Measurements from ENCODE around the gene IKZF4.

Gene IKZF4

DNA sequence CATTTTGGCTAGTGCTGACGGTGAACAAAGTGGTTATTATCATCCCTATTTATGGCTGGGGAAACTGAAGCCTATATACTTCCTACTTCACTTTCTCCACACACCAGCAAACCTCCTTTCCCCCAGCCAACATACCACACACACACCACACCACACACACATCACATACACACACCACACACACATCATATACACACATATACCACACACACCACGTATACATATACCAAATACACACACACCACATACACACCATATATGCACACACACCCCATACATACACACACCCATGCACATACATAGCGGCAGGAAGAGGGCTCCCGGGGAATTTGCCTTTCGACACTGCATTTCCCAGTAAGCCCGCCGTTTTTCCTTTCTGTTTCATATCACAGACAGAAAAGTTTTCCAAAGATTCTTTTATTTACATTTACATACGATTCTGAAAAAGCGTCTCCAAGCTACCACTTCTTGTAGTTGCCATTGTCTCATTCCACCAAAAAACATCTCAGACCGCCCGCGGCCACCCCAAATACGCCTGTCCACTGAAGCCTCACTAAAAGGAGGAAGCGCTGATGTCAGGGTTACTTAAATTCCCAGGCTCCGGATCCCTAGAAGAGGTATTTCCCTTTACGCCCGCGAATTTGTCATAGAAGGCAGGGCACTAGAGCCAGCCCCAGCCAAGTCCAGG lies 47.8 kb upstream of the IKZF4 start:
- Histone ChIP-seq H3F3A (ENCODE audit: insufficient read depth, low read length) (no peaks in the 10 kb centered on the region), H3K9ac (ENCODE audit: low read length) (peak overlapping the region; percentile 76), H2AFZ (ENCODE audit: low read length) (no peak overlapping the region), H3K27ac (ENCODE audit: low read depth, low read length, poor library complexity, severe bottlenecking) (peak overlapping the region; percentile 47), H4K20me1 (ENCODE audit: insufficient read depth, low read length) (no peaks in the 10 kb centered on the region), H3K9me3 (ENCODE audit: low read length) (no peaks in the 10 kb centered on the region), H3K9me2 (ENCODE audit: low read depth, low read length) (no peaks in the 10 kb centered on the region), H3K36me3 (ENCODE audit: insufficient read depth, low read length) (peaks cover 28% of the 10 kb centered on the region; the same call in 1 of the 2 replicates), H3K4me1 (ENCODE audit: insufficient read depth, low read length, severe bottlenecking) (peaks cover 25% of the 10 kb centered on the region), H3K79me2 (ENCODE audit: insufficient read depth, low read length) (peaks cover 12% of the 10 kb centered on the region), H3K4me2 (ENCODE audit: low read length) (peak overlapping the region; percentile 85), H3K27me3 (ENCODE audit: insufficient read depth, low read length) (no peaks in the 10 kb centered on the region), H3K4me3 (ENCODE audit: low read depth, low read length, poor library complexity, severe bottlenecking) (peak overlapping the region; percentile 71)
- TF ChIP-seq CTCF (IDR thresholded peaks at IDR 0.05; ENCODE audit: low read length) = no peak
- no peak for TF ChIP-seq EZH2 (IDR thresholded peaks at IDR 0.05; ENCODE audit: borderline replicate concordance, low read length)

DNA sequence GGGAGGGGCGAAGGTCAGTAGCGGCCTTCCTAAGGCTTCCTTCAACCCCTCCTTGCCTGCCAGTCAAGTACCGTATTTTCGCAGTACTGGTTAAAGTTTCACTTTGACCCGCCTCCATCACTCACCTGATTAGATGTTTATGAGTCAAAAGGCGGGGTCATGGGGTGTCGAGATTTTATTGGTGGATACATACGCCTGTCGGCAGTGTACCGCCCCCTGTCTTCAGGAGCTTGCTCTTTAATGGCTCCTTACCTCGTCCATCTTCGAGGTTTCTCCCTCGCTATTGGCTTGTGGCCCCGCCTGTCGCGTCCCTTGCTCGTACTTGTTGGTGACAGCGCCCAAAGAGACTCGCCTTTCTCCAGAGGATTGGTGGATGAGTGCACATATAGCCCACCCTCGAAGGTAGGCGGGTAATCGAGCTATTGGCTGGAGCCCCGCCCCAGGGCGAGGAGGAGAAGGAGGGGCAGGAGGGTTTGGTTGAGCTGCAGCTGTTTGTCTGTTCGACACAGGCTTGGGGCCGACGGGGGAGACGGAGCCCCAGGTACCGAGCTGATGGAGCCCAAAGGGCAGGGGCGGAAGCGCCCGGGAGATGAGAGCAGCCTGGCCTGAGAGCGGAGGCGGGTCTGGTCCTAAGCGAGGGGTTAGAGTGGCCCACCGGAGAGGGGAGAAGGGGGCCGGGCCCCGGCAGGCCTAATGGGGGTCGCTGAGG lies 47.1 kb upstream of the IKZF4 start, which contains the start of gene RAB5B:
RAB5B (plus strand) TSS at position 480 of the 709 bp plus-strand sequence. CDS start 12,883 bp downstream, outside the sequence.
- TF ChIP-seq EZH2 (IDR thresholded peaks at IDR 0.05; ENCODE audit: borderline replicate concordance, low read length) = no peak
- no peak for TF ChIP-seq CTCF (IDR thresholded peaks at IDR 0.05; ENCODE audit: low read length)
- H3K79me2 ChIP-seq (ENCODE audit: insufficient read depth, low read length) = peaks cover 12% of the 10 kb centered on the region

GRCh38 chr12:55974308-55974730 lies 46.5 kb upstream of the IKZF4 start:
- H2AFZ ChIP-seq (ENCODE audit: low read length) = no peak overlapping the region
- H3K79me2 ChIP-seq (ENCODE audit: insufficient read depth, low read length) = peaks cover 12% of the 10 kb centered on the region
- H3K36me3 ChIP-seq (ENCODE audit: insufficient read depth, low read length) = peaks cover 31% of the 10 kb centered on the region; the same call in 1 of the 2 replicates

More for the DNA sequence above, 47.1 kb upstream of the IKZF4 start, which contains the start of gene RAB5B:
- Histone ChIP-seq H3K27me3 (ENCODE audit: insufficient read depth, low read length) (no peaks in the 10 kb centered on the region), H3K9me2 (ENCODE audit: low read depth, low read length) (no peaks in the 10 kb centered on the region), H3F3A (ENCODE audit: insufficient read depth, low read length) (no peaks in the 10 kb centered on the region), H3K9me3 (ENCODE audit: low read length) (no peaks in the 10 kb centered on the region), H3K36me3 (ENCODE audit: insufficient read depth, low read length) (peaks cover 28% of the 10 kb centered on the region; the same call in 1 of the 2 replicates), H3K4me1 (ENCODE audit: insufficient read depth, low read length, severe bottlenecking) (peaks cover 21% of the 10 kb centered on the region), H4K20me1 (ENCODE audit: insufficient read depth, low read length) (no peaks in the 10 kb centered on the region), H2AFZ (ENCODE audit: low read length) (no peak within 1 kb of the TSS), H3K4me3 (ENCODE audit: low read depth, low read length, poor library complexity, severe bottlenecking) (peak within 1 kb of the TSS; percentile 89), H3K9ac (ENCODE audit: low read length) (peak within 1 kb of the TSS; percentile 92), H3K27ac (ENCODE audit: low read depth, low read length, poor library complexity, severe bottlenecking) (peak within 1 kb of the TSS; percentile 58), H3K4me2 (ENCODE audit: low read length) (peak within 1 kb of the TSS; percentile 85)

More at GRCh38 chr12:55974308-55974730, 46.5 kb upstream of the IKZF4 start:
- Histone ChIP-seq H3K27me3 (ENCODE audit: insufficient read depth, low read length) (no peaks in the 10 kb centered on the region), H3K27ac (ENCODE audit: low read depth, low read length, poor library complexity, severe bottlenecking) (peak overlapping the region; percentile 58), H3K9ac (ENCODE audit: low read length) (peak overlapping the region; percentile 92), H3K4me3 (ENCODE audit: low read depth, low read length, poor library complexity, severe bottlenecking) (peak overlapping the region; percentile 89), H3K4me1 (ENCODE audit: insufficient read depth, low read length, severe bottlenecking) (peaks cover 21% of the 10 kb centered on the region), H3F3A (ENCODE audit: insufficient read depth, low read length) (no peaks in the 10 kb centered on the region), H3K4me2 (ENCODE audit: low read length) (peak overlapping the region; percentile 81), H3K9me3 (ENCODE audit: low read length) (no peaks in the 10 kb centered on the region), H3K9me2 (ENCODE audit: low read depth, low read length) (no peaks in the 10 kb centered on the region), H4K20me1 (ENCODE audit: insufficient read depth, low read length) (no peaks in the 10 kb centered on the region)
- no peak for TF ChIP-seq CTCF (IDR thresholded peaks at IDR 0.05; ENCODE audit: low read length)
- TF ChIP-seq EZH2 (IDR thresholded peaks at IDR 0.05; ENCODE audit: borderline replicate concordance, low read length) = no peak
